T-helper 2 cell treated with Interferon-gamma antibody and Interleukin-4, amounts not matched to agents 100 ng/mL and 5 ng/mL, for 36 hours (primary cell): ENCODE results near the gene KRTAP22-2. TPM values are rescaled to one million over a fixed set of nuclear protein-coding genes. Genes with fewer than 3 reads are reported as not detected.

ENCODE experiments used
- intact Hi-C: fragments of 100-400 bp; cut with micrococcal nuclease; formaldehyde crosslinking; loops from one replicate; pipeline ENCODE4 v1.15.1; 2023
- total RNA-seq: library from RNA; stranded (reverse); gene quantifications from 2 replicates; pipeline ENCODE4 v1.2.3, GENCODE V29; 2022

The KRTAP22-2 gene
- not detected in 2 replicates for total RNA-seq

DNA sequence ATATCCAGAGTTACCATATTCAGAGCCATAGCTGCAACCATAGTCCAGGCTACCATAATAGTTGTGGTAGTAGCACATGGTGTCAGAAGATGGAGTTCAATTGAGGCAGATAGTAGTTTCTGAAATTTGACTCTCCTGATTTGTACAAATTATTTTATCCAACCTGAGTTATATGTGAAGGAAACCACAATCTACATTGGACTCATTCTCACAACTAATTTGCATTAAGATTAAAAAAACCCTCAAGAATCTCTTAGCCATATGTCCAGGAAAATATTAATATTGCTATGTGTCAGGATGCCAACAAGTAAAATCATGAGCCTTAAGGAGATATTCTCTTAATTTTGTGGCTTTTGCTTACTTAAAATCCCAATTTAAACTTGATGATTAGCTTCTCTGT is at the start of gene KRTAP22-2:
TSS of gene KRTAP22-2 (minus strand) at position 101 of the 400 bp plus-strand sequence.
- intact Hi-C loops, result no loop called here

DNA sequence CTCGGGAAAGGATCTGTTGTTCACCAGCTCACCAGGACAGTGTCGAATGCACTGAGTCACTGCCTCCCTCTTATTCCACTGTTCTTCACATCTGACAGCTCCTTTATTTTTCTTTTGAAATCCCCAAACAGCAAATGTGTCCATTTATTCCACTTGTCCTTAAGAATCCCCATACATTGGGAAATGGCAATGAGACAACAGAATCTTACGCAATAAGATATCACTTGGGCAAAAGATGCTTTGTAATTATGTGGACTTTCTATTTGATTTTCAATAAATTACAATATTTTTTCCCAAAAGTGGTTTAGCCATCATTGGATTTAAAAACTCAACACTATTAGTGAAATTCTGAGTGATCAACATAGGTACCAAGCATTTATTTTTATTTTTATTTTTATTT is 48.5 kb upstream of the KRTAP22-2 start:
- intact Hi-C loops, result no loop called here

DNA sequence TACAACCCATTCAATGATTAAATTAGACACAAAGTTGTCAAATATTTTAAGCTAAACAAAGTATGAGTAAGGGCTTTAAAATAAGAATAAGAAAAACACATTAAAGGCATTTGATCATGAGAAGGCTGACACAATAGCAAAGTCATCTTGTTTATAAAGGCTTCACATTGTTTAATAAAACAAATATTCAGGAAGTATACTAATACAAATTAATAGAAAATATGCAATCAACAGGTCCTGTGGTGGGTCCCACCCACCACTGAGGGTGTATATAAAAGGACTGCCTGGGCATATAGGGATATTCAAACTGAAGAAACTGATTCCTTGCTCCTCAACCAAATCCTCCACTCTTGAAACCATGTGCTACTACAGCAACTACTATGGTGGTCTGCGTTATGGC is 44.7 kb upstream of the KRTAP22-2 start, which contains the start of gene KRTAP20-2:
TSS of gene KRTAP20-2 (plus strand) at position 301 of the 400 bp plus-strand sequence. CDS start at position 359, 58 bp downstream.
- intact Hi-C loops, result no loop called here

DNA sequence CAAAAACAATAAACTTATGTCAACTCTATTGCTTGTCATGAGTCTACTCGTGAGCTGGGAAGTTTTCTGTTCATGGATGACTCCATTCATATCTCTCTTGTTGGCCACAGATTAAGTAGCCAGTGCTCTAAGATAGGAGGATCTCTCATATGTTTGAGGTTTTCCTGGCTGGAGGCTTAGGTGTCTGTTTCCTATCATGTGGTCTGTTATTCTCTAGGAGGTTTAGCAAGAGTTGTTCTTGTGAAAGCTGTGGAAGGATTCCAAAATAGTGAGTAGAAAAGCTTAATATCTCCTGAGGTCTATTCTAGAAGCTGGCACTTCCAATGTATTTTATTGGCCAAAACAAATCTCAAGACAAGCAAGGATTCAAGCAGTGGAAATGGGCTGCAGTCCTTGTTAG is 39.0 kb upstream of the KRTAP22-2 start:
- intact Hi-C loops, result no loop called here

DNA sequence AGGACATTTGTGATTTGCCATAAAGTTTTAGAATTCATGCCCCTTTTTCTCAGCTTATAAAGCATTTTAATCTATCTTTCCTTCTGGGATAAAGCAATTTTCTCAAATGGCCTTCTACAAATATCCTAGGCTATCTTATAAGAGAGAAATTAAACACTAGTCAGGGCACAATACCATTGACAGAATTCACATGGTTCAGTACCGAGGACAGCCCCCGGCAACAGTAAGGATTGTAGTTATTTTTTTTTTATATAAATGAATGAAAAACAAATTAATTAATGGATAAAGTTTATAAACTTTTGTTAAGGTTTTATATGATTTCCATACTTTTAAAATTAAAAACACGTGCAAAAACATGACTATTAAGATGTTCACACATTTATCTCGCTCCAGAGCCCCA is 37.9 kb upstream of the KRTAP22-2 start:
- intact Hi-C loops, result no loop called here

DNA sequence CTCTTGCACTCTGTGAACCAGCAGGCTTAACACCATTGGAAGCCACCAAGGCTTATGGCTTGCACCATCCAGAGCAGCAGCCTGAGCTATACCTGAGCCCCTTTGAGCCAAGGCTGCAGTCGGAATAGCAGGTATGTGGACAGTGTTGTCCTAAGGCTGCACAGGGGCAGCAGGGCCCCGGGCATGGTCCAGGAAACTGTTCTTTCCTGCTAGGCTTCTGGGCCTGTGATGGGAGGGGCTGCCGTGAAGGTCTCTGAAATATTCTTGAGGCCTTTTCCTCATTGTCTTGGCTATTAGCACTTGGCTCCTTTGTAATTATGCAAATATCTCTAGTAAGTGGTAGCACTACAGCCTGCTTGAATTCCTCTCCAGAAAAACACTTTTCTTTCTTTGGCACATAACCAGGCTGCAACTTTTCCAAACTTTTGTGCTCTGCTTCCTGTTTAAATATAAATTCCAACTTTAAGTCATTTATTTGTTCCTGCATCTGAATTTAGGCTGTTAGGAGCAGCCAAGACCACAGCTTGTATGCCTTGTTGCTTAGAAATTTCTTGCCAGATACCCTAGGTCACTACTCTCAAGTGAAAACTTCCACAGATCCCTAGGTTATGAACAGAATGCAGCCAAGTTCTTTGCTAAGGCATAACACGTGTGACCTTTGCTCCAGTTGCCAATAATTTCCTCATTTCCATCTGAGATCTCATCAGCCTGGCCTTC is 35.4 kb upstream of the KRTAP22-2 start:
- intact Hi-C loops, result no loop called here

DNA sequence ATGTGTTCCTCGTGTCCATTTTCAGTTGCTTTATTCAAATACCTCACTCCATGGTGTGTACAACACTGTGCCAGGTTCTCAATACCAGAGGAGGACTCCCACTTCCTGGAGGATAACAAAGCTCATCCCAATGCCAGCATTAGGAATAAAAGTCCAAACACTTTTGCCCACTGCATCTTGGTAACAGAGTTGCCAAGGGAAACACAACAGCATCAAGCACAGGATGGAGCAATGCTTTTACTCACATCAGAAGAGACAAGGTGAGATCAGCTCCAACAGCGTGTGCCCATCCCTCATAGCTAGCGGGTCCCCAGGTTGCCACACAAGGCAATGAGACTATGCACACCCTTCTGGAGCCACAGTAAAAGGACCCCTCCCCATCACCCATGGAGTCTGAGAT is 33.2 kb upstream of the KRTAP22-2 start:
- intact Hi-C loops, result no loop called here

DNA sequence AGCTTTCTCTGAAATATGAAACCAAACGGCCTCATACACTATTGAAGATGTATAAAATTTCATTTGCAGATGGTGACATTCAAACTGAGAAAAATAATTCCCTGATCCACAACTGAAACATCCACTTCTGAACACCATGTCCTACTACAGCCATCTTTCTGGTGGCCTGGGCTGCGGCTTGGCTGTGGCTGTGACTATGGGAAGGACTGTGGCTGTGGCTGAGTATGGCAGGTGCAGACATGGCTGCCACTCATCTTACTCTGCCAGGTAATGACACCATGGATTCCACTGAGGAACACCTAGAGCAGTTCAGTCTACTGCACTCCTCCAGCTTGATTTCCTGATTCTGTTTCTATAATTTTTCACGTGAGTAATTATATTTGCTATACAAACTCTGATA is 30.3 kb upstream of the KRTAP22-2 start, which contains the start of gene KRTAP20-4:
TSS of gene KRTAP20-4 (plus strand) at position 106 of the 400 bp plus-strand sequence.
- intact Hi-C loops, result no loop called here

DNA sequence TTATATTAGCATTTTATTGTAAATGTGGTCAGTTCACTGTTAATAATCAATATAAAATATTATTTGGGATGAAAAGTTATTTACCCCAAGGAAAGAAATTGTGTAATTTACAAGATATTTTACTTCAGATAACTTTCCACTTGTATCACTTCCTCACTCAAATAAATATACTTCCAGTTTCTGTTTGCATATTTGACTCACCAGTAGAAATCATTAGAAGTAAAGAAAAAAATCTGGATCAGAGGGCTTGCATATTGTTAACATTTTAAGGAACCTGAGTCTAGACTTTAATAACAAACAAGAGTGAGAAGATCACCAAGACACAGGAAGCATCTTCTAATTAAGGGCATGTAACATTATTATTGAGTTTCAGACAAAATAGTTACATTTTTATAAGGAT is 29.9 kb upstream of the KRTAP22-2 start:
- intact Hi-C loops, result no loop called here

DNA sequence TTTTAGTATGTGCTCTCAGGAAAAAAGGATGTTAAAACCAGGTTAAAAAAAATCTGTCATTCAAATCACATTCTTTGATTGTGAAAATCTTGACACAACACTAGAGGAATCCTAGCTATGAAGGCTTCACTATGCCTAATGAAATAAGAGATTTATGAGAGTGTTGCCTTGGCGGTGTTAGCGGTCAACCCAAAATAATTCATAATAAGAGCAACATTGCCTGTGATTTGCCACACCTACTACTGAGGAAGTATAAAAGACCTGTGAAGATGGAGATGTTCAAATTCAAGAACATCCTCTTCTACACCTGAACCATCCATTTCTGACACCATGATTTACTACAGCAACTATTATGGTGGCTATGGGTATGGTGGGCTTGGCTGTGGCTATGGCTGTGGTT is 25.9 kb upstream of the KRTAP22-2 start, which contains the start of gene KRTAP20-1:
TSS of gene KRTAP20-1 (plus strand) at position 301 of the 400 bp plus-strand sequence. CDS start at position 331, 30 bp downstream.
- intact Hi-C loops, result no loop called here

DNA sequence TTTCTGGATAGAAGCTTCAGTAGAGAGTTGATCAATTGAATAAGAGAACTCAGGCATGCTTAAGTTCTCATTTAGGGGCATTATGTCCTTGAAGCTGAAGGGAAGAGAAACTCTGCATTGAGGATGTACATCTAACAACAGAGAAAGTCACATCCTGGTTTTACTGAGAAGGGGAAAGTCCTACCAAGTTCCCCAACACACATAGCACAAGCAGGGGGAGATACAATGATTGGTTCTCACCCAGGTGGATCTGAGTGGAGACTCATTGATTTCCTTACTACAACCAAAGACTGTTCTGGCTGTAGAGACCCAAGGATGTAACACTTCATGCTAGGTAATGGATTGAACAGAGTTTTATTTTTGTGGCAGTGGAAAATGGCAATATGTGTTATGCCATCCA is 25.0 kb upstream of the KRTAP22-2 start:
- intact Hi-C loops, result no loop called here

DNA sequence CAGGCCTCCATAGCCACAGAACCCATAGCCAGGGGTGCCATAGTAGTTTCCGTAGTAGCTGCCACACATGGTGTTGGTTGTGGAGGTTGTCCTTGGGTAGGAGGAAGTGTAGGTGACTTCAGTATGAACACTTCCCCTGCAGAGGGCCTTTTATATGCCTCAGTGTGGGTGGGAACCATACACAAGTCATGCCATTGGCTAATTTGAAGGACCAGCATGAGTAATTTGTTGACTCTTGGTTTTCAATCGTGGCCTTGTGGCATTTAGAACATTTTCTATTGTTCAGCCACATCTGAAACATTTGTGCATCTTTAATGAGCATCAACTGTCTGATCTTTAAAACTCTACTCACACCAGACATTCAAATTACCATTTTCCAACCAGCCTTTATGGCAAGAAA is 23.6 kb upstream of the KRTAP22-2 start, which contains the start of gene KRTAP6-1:
TSS of gene KRTAP6-1 (minus strand) at position 95 of the 400 bp plus-strand sequence. CDS start at position 69, 26 bp downstream.
- intact Hi-C loops, result no loop called here

DNA sequence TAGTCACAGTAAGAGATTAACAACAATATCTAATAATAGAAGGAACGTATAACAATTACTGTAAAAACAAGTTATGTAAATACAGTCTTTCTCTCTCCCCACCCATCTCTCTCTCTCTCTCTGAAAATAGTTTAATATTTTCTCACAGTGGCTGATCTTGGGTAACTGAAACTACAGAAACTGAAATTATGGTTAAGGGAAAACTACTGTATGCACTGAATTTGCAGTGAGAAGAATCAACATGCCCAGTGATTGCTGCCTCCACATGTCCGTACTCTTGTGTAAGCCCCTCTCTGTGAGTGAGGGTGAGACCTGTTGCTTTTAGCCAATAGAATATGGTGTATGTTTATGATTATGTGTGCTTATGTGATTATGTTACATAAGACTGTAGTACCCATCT is 21.9 kb upstream of the KRTAP22-2 start:
- intact Hi-C loops, result no loop called here

DNA sequence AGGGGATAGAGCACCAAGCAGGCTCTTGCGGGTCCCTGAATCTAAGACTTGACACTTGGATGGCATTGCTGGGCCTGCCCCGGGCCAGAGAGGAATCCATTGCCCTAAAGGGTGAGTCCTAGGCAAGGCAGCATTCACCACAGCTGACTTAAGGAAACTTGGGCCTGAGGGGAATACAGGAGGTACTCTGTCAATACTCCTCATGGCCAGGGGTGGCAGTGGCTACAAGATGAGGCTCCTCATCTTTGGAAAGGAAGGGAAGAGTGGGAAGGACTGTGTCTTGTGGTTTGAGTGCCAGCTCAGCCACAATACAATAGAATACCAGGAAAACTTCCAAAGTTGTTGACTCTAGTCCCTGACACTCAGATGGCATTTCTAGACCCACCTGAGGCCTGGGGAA is 15.8 kb upstream of the KRTAP22-2 start:
- intact Hi-C loops, result no loop called here

DNA sequence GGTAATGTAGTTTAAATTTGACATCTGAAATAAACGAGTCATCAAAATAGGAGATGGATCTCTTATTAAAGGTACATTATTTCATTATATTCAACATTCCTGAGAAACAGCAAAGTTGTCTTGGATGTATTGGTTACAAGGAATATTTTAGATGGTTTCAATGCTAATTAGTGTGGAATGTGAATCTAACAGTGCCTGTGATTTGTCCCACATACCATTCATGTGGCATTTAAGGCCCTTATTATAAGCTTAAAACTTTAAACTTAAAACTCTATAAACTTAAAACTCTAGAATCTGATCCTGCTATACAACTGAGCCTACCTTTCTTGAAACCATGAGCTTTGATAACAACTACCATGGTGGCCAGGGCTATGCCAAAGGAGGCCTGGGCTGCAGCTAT is 10.6 kb upstream of the KRTAP22-2 start, which contains the start of gene KRTAP22-1:
TSS of gene KRTAP22-1 (plus strand) at position 301 of the 400 bp plus-strand sequence.
- intact Hi-C loops, result no loop called here

DNA sequence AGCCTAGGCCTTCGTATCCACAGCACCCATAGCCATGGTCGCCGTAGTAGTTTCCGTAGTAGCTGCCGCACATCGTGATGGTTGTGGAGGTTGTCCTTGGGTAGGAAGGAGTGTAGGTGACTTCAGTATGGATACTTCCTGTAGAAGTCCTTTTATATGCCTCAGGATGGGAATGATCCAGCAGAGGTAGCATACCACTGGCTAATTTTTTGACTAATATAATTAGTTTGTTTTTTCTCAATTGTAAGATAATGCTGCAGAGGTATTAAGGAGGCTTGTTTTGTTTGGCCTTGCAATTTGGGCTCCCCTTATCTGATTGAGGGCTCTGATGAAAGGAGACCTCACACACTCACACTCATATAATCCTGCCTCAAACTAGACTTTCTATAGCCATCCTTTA is 8.6 kb upstream of the KRTAP22-2 start, which contains the start of gene KRTAP6-2:
TSS of gene KRTAP6-2 (minus strand) at position 101 of the 400 bp plus-strand sequence. CDS start at position 73, 28 bp downstream.
- intact Hi-C loops, result no loop called here

DNA sequence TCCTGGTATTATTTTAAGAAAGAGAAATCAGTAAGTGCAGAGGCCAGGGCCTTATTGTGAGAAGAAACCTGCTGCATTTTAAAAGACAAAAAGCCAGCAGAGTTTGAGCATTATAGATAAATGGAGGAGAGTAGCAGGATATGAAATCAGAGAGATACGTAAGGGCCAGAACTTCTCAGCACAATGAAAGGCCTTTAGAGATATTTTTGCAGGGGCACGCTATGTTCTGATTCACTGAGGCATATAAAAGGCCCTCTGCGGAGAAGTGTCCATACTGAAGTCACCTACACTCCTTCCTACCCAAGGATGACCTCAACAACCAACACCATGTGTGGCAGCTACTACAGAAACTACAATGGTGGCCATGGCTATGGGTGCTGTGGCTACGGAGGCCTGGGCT is 1.9 kb upstream of the KRTAP22-2 start, which contains the start of gene KRTAP6-3:
TSS of gene KRTAP6-3 (plus strand) at position 301 of the 400 bp plus-strand sequence. CDS start at position 307, 6 bp downstream.
- intact Hi-C loops, result no loop called here

DNA sequence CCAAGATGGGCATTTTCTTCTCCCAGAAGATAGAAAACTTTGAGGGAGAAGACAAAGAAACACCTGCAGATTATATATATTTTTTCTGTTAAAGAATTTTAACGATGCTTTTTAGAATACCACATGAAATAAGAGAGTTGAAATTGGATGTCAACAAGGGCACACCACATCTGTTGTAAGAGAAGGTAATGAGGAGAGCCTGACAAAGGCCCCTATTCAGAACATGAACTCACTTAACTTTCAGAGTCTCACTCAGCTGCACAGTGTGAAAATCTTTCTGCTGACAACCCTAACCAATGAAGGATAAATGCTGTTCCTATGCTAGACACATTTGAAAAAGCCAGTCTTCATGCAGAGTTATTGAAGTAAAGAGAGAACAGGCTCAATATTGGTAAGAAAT is 7.3 kb downstream of the KRTAP22-2 start:
- intact Hi-C loops, result no loop called here

DNA sequence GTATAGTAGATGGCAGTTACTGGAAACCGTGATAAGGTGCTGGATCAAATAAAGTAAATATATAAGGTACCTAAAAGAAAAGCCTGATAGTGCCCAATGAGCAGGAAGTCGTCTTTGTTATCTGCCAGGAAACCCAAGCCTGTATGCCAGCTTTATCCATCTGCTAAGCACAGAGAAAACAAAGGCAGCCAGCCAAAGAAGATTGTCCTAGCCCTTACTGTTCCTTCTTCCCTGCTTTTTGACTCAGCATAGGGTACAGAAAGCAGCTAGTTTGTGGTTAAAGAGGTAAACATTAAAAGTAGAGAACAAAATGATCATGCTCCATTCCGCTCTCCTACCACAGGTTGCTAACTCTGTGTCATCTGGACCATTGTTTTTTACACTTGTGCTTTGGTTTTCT is 10.1 kb downstream of the KRTAP22-2 start:
- intact Hi-C loops, result no loop called here

DNA sequence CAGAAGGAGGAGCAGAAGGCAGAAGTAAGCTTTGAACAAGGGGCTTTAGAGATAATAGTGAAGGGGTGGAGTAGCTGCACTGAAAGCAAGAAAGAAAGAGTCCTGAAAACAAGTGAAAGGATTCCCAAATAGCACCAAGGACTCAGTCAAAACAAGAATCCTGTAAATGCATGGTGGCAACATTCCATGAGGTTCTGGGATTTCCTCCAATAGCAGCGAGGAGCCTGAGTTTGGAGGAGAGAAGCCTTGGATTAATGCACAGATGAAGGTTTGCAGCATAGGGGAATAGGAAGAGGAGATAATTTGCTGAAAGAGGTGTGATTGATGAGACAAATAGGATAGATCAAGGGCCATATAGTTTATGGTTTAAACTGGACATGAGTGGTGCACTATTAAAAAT is 10.9 kb downstream of the KRTAP22-2 start:
- intact Hi-C loops, result no loop called here

DNA sequence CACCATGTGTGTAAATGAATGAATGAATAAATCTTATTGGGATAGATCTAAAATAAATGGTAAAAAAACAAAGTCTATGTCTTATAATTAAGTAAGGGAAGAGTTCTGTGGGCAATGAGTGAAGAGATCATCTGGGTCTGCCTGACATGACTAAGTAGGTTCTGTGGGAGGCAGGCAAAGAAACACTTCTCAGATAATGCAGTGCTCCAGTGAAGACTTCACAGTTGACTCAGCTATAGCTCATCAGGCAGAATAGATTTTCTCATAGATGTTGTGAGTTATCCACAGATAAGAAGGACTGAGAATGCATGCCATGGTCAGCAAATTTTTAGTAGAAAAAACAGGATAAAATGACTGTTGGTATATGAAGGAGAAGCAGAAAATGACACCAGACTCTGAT is 12.4 kb downstream of the KRTAP22-2 start:
- intact Hi-C loops, result no loop called here

DNA sequence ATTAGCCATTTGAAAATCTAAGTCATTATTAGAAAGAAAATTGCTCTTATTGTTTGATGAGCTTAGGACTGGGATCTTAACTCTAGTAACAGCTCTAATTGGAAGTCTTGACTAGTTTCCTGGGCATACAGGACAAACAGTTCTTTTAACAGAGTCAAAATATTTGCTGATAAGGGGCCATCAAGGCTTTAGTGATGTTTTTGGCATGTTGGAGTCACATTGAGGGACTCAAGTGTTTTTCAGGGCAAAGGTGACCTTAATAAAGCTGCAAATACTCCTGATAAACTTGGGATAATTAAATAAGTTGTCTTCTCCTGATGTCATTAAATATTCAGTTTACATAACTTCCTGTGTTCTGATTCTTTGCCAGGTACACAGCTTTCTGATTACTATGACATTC is 22.6 kb downstream of the KRTAP22-2 start:
- intact Hi-C loops, result no loop called here

DNA sequence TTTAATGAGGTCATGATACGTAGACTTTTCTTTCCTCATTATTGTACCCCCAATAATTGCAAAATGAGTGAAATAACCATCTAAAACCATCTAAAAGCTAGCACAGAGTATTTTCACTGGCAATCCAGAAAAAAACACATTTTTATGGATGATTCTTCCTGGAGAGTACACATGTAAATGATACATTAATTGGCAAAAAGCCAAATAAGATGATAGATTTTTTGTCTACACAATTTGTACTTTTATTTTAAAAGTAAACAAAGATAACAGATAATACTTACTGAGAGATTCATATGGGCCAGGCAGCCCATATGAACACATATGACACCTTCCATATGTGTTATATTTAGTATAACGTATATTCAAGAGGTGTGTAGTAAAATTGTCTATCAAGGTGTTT is 26.6 kb downstream of the KRTAP22-2 start:
- intact Hi-C loops, result no loop called here
